PFSK-1 (cell line): ENCODE measurements around the gene PRR14L.

Experiments used
- POLR2AphosphoS5 ChIP-seq: IDR thresholded peaks from 2 replicates; pipeline ENCODE4 v1.6.1; 2012; ENCODE audit warnings: low read depth, mild to moderate bottlenecking, control low read depth, low read length, moderate library complexity
- REST ChIP-seq, 2 experiments: IDR thresholded peaks; 2 replicates each; pipeline versions ENCODE4 v1.6.1 to v1.8.0; 2011 to 2012; ENCODE audit warnings: low read depth in 2 of 2, low read length in 2 of 2, control low read depth in 1 of 2, inconsistent platforms in 1 of 2, mild to moderate bottlenecking in 1 of 2, moderate library complexity in 1 of 2; ENCODE audit not compliant: insufficient read depth in 1 of 2

- TF ChIP-seq POLR2AphosphoS5 = no peak
- TF ChIP-seq REST (IDR thresholded peaks at IDR 0.05; ENCODE audit: insufficient read depth in 1 of 2, low read depth in 2 of 2, low read length in 2 of 2) = no peak
Observed at GRCh38 chr22:31652088-31652487, 97.8 kb downstream of the PRR14L start.
